Loucy (cell line): ENCODE results near the gene PPP3CA.

ENCODE experiments used
- EZH2phosphoT487 ChIP-seq: fragments of 200-600 bp; IDR thresholded peaks from 2 replicates; pipeline ENCODE4 v1.6.1; 2018; ENCODE audit warnings: antibody characterized with exemption, mild to moderate bottlenecking, moderate library complexity, borderline replicate concordance
- TF ChIP-seq, protein P1 (sequence below): fragments of 200-600 bp; sonication (generic); conservative IDR thresholded peaks from 2 replicates; pipeline ENCODE4 v1.5.1; 2014; ENCODE audit warnings: mild to moderate bottlenecking, antibody characterized with exemption, low read length

GRCh38 chr4:101357751-101358150, 10.4 kb upstream of the PPP3CA start:
- TF ChIP-seq, protein P1, sequence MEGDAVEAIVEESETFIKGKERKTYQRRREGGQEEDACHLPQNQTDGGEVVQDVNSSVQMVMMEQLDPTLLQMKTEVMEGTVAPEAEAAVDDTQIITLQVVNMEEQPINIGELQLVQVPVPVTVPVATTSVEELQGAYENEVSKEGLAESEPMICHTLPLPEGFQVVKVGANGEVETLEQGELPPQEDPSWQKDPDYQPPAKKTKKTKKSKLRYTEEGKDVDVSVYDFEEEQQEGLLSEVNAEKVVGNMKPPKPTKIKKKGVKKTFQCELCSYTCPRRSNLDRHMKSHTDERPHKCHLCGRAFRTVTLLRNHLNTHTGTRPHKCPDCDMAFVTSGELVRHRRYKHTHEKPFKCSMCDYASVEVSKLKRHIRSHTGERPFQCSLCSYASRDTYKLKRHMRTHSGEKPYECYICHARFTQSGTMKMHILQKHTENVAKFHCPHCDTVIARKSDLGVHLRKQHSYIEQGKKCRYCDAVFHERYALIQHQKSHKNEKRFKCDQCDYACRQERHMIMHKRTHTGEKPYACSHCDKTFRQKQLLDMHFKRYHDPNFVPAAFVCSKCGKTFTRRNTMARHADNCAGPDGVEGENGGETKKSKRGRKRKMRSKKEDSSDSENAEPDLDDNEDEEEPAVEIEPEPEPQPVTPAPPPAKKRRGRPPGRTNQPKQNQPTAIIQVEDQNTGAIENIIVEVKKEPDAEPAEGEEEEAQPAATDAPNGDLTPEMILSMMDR = no peak
- TF ChIP-seq EZH2phosphoT487 = no peak
